GM12878 (cell line): Measurements from ENCODE around the gene MMD. TPM values are rescaled to one million over a fixed set of nuclear protein-coding genes. Genes with fewer than 3 reads are reported as not detected.

ENCODE experiments used
- ATAC-seq: fragments of 200-7000 bp; cut with Tn5 transposase; 3 replicates; pipeline ENCODE4 v1.9.1; 2020; ENCODE audit warnings: mild to moderate bottlenecking, moderate library complexity
- BruUV-seq: library from RNA; stranded (reverse); fragments of 400-500 nt; replicated peaks from 2 replicates; lab custom pipeline; 2021; lab: Mats Ljungman, UMichigan
- CTCF ChIA-PET: fragments of 300-600 bp; sonication (Branson Sonifier 250); formaldehyde crosslinking; extraction: SDS; loops from one replicate; lab custom pipeline; 2021; ENCODE audit warnings: inconsistent platforms; lab: Yijun Ruan, JAX
- POLR2A ChIA-PET: fragments of 350-600 bp; formaldehyde crosslinking; extraction: SDS; loops from one replicate; lab custom pipeline; 2021; ENCODE audit warnings: inconsistent platforms; lab: Charles Lee
- RAD21 ChIA-PET: fragments of 300-600 bp; sonication (Branson Sonifier 250); formaldehyde crosslinking; loops from one replicate; lab custom pipeline; 2023; ENCODE audit warnings: antibody characterized with exemption; ENCODE audit not compliant: unreplicated experiment; lab: Charles Lee
- SMC1A ChIA-PET: fragments of 300-600 bp; sonication (Branson Sonifier 250); formaldehyde crosslinking; loops from one replicate; lab custom pipeline; 2023; ENCODE audit not compliant: unreplicated experiment, uncharacterized antibody; lab: Charles Lee
- DNase-seq: peaks from one replicate; pipeline ENCODE4 v3.0.0-alpha.2; 2011; ENCODE audit warnings: low read depth, low spot score
- FAIRE-seq: peaks from 3 replicates; lab custom pipeline; 2011; peaks lifted over from hg19 to GRCh38; lab: Jason Lieb, UNC
- H2AFZ ChIP-seq: 2 replicates; pipeline ENCODE4 v1.6.0; 2011; ENCODE audit warnings: low read depth, low read length, control low read depth; ENCODE audit not compliant: control insufficient read depth
- H3K27ac ChIP-seq: 2 replicates; pipeline ENCODE4 v1.5.1; 2011; ENCODE audit warnings: control low read depth; ENCODE audit not compliant: control insufficient read depth, insufficient read depth
- H3K27me3 ChIP-seq, 2 experiments: replicated peaks in 1 of 2; 2 replicates each; pipeline versions ENCODE4 v1.6.0 to v1.6.1; 2011; ENCODE audit warnings: low read length in 1 of 2; ENCODE audit not compliant: control insufficient read depth in 2 of 2, insufficient read depth in 2 of 2
- H3K36me3 ChIP-seq, 2 experiments: 2 replicates each; pipeline ENCODE4 v1.5.1; 2011; ENCODE audit warnings: low read length in 1 of 2; ENCODE audit not compliant: control insufficient read depth in 2 of 2, insufficient read depth in 2 of 2
- H3K4me1 ChIP-seq: 2 replicates; pipeline ENCODE4 v1.6.1; 2011; ENCODE audit warnings: mild to moderate bottlenecking, low read length, moderate library complexity, mixed read lengths; ENCODE audit not compliant: control insufficient read depth, insufficient read depth
- H3K4me2 ChIP-seq: 2 replicates; pipeline ENCODE4 v1.6.0; 2011; ENCODE audit warnings: control low read depth; ENCODE audit not compliant: control insufficient read depth, insufficient read depth
- H3K4me3 ChIP-seq: fragments of 200-600 bp; sonication (generic); 2 replicates; pipeline ENCODE4 v1.5.1; 2016
- H3K79me2 ChIP-seq: 2 replicates; pipeline ENCODE4 v1.6.0; 2011; ENCODE audit warnings: low read length; ENCODE audit not compliant: control insufficient read depth, insufficient read depth
- H3K9ac ChIP-seq: 2 replicates; pipeline ENCODE4 v1.8.0; 2011; ENCODE audit warnings: low read length, control low read depth, mixed read lengths; ENCODE audit not compliant: control insufficient read depth, insufficient read depth
- H3K9me3 ChIP-seq: replicated peaks from 3 replicates; pipeline ENCODE4 v1.5.1; 2011; ENCODE audit warnings: mild to moderate bottlenecking, low read length; ENCODE audit not compliant: control insufficient read depth, insufficient read depth
- H4K20me1 ChIP-seq: 2 replicates; pipeline ENCODE4 v1.6.0; 2011; ENCODE audit not compliant: control insufficient read depth, insufficient read depth
- BCLAF1 ChIP-seq: fragments of 450-650 bp; IDR thresholded peaks from 2 replicates; pipeline ENCODE4 v1.6.1; 2017; ENCODE audit warnings: antibody characterized with exemption, mild to moderate bottlenecking, moderate library complexity
- CBFB ChIP-seq: IDR thresholded peaks from 2 replicates; pipeline ENCODE4 v1.6.1; 2016; ENCODE audit warnings: antibody characterized with exemption, low read depth
- CHD4 ChIP-seq: fragments of 200-600 bp; sonication (generic); IDR thresholded peaks from 2 replicates; pipeline ENCODE4 v1.6.1; 2016; ENCODE audit warnings: mild to moderate bottlenecking
- RAD51 ChIP-seq: fragments of 450-650 bp; IDR thresholded peaks from 2 replicates; pipeline ENCODE4 v1.6.1; 2016; ENCODE audit warnings: moderate library complexity, mild to moderate bottlenecking, inconsistent platforms
- SIN3A ChIP-seq: IDR thresholded peaks from 2 replicates; pipeline ENCODE4 v1.6.1; 2012; ENCODE audit warnings: low read depth, low read length, improper control_type of control experiment
- SMC3 ChIP-seq: IDR thresholded peaks from 2 replicates; pipeline ENCODE4 v1.6.1; 2011; ENCODE audit warnings: low read length, improper control_type of control experiment, borderline replicate concordance
- YY1 ChIP-seq: IDR thresholded peaks from 2 replicates; pipeline ENCODE4 v1.6.1; 2011; ENCODE audit warnings: low read depth, mild to moderate bottlenecking, low read length
- in situ Hi-C: fragments of 300-500 bp; cut with MboI; formaldehyde crosslinking; loops from 9 replicates; pipeline ENCODE4 v1.14.3; 2018; ENCODE audit warnings: mixed read lengths
- intact Hi-C: fragments of 100-400 bp; cut with micrococcal nuclease; formaldehyde crosslinking; loops from one replicate; pipeline ENCODE4 v1.14.2; 2022; ENCODE audit not compliant: unreplicated experiment
- polyA plus RNA-seq, 11 experiments: library from polyadenylated mRNA; depleted of rRNA in 4 of 11; unstranded in 6 of 11; stranded (reverse) in 5 of 11; fragments of >200 nt; fragmentation: Nextera tagmentation in 4 of 11; fragmentation: Illumina TruSeq in 1 of 11; extraction: Ambion mirVana in 4 of 11; extraction: Trizol in 1 of 11; gene quantifications; 1 replicate in 1 of 11; 2 replicates in 10 of 11; pipeline versions ENCODE4 v1.2.1 to v1.2.3, GENCODE V29; 2011 to 2016; ENCODE audit warnings: inconsistent platforms in 2 of 11, missing spikeins in 2 of 11, low read depth in 1 of 11
- total RNA-seq, 4 experiments: library from RNA; depleted of rRNA in 3 of 4; stranded (reverse); fragments of >200 nt in 3 of 4; fragmentation: Illumina TruSeq in 1 of 4; extraction: Trizol in 1 of 4; gene quantifications; 2 replicates each; pipeline versions ENCODE4 v1.2.1 to v1.2.3, GENCODE V29; 2013 to 2021

MMD gene
- total and polyA plus RNA-seq, 10 of the 15 experiments (the other 5 are each of a cell fraction or from before 2014, with no cell fraction given) = 8.0 to 46.7 (median 22.3) TPM

- 0 out of 2 replicates have a peak overlapping the region, but pooled peaks have one; percentile 58 for H3K27ac ChIP-seq
- H3K4me2 ChIP-seq = no peak overlapping the region; the same call in 1 of the 2 replicates
- H3K9ac ChIP-seq = no peak overlapping the region
- ChIA-PET CTCF (interaction anchor here (0.6 to 5.3 kb wide), 9 partner anchors 10 to 509 kb away, joined by 3 to 32 read pairs (median 5); partner anchors contain the start of gene SMIM36), SMC1A (interaction anchor here (0.9 to 16.9 kb wide), 12 partner anchors 9 to 96 kb away, joined by 4 to 359 read pairs (median 17); partner anchors contain the start of gene SMIM36), RAD21 (interaction anchor here (0.6 to 8.9 kb wide), 7 partner anchors 10 to 96 kb away, joined by 3 to 99 read pairs (median 15); partner anchors contain the start of gene SMIM36), POLR2A (interaction anchor here (0.6 to 1.9 kb wide), 5 partner anchors 14 to 329 kb away, joined by 3 to 8 read pairs (median 6); no protein-coding TSS in a partner anchor)
- no peaks in the 10 kb centered on the region for H3K27me3 ChIP-seq
- BruUV-seq = no TSS peak
- DNase-seq (no peak), FAIRE-seq (no peak), ATAC-seq (no peak)
- no peak for TF ChIP-seq CBFB
- no peak for TF ChIP-seq SIN3A
- no peak for TF ChIP-seq RAD51
- no peak; the same call in 1 of the 2 replicates for TF ChIP-seq SMC3
- no peak for TF ChIP-seq CHD4
- TF ChIP-seq BCLAF1 = no peak
- no peak for TF ChIP-seq YY1
- H3K36me3 ChIP-seq = peaks cover 4 to 13% of the 10 kb centered on the region in 2 experiments
- no peak overlapping the region for H3K4me3 ChIP-seq
- H3K4me1 ChIP-seq = peaks cover 9% of the 10 kb centered on the region; the same call in 1 of the 2 replicates
- no peaks in the 10 kb centered on the region for H4K20me1 ChIP-seq
- intact Hi-C loops = no loop called here
- no peaks in the 10 kb centered on the region for H3K9me3 ChIP-seq
- H2AFZ ChIP-seq = no peak overlapping the region
- peaks cover 73% of the 10 kb centered on the region for H3K79me2 ChIP-seq
- in situ Hi-C loops = no loop called here
Measured at GRCh38 chr17:55416000-55416399, 5.6 kb downstream of the MMD start.
